Upper lobe of right lung (tissue), 1 donor: Measurements from ENCODE around the gene CARTPT. TPM values are rescaled to one million over a fixed set of nuclear protein-coding genes. Genes with fewer than 3 reads are reported as not detected.
A peak's percentile ranks its signal among the peaks of the same experiment; 100 is the strongest.

Source experiments
- ATAC-seq: fragments of 200-7000 bp; cut with Tn5 transposase; one replicate; pipeline ENCODE4 v1.9.1; 2020; ENCODE audit warnings: mild to moderate bottlenecking, moderate library complexity
- DNase-seq: peaks from one replicate; pipeline ENCODE4 v3.0.0-alpha.2; 2020
- H3K27ac ChIP-seq: fragments of 200-600 bp; one replicate; pipeline ENCODE4 v1.8.0; 2022
- H3K27me3 ChIP-seq: fragments of 200-600 bp; one replicate; pipeline ENCODE4 v1.8.0; 2022; ENCODE audit warnings: mild to moderate bottlenecking
- H3K36me3 ChIP-seq: fragments of 200-600 bp; one replicate; pipeline ENCODE4 v1.8.0; 2022
- H3K4me1 ChIP-seq: fragments of 200-600 bp; one replicate; pipeline ENCODE4 v1.8.0; 2022
- H3K4me3 ChIP-seq: fragments of 200-600 bp; one replicate; pipeline ENCODE4 v1.8.0; 2022; ENCODE audit warnings: mild to moderate bottlenecking
- H3K9me3 ChIP-seq: fragments of 200-600 bp; one replicate; pipeline ENCODE4 v1.8.0; 2022
- CTCF ChIP-seq: fragments of 200-600 bp; IDR thresholded peaks from one replicate; pipeline ENCODE4 v1.8.0; 2022; ENCODE audit warnings: antibody characterized with exemption
- intact Hi-C: fragments of 100-400 bp; cut with DNase I; formaldehyde crosslinking; loops from one replicate; pipeline ENCODE4 v1.11.0; 2022
- long read RNA-seq: library from polyadenylated mRNA; unstranded; transcript quantifications from one replicate; pipeline ENCODE4 v2.0.0, GENCODE V29; 2021
- total RNA-seq: library from RNA; stranded (reverse); fragmentation: NEBNext Ultra II Directional; extraction: Animal tissue kit (Norgen Biotek cat#: 25700); gene quantifications from one replicate; pipeline ENCODE4 v1.2.1, GENCODE V29; 2021
- donor health status: DM: no; HTN: yes; CAD: no; lungs with severe emphysema.

CARTPT gene
- total RNA-seq: not detected
- long read RNA-seq: 0 reads

- Histone ChIP-seq H3K27me3 (peaks cover 53% of the 10 kb centered on the region), H3K27ac (no peak within 1 kb of the TSS), H3K36me3 (no peaks in the 10 kb centered on the region), H3K4me1 (no peaks in the 10 kb centered on the region), H3K9me3 (no peaks in the 10 kb centered on the region), H3K4me3 (no peak within 1 kb of the TSS)
- intact Hi-C loops: no loop called here
- no peak for DNase-seq
- TF ChIP-seq CTCF: no peak
- peak; percentile 49 for ATAC-seq
These were observed at the start of gene CARTPT for GRCh38 chr5:71719063-71719964. Gene CARTPT, plus strand, starts transcription at chr5:71719275. Its CDS starts 19 bp downstream, at chr5:71719294.

GRCh38 chr5:71677977-71678376 is 41.1 kb upstream of the CARTPT start:
- no peak overlapping the region for H3K27ac ChIP-seq
- H3K9me3 ChIP-seq: no peaks in the 10 kb centered on the region
- DNase-seq: no peak
- no peaks in the 10 kb centered on the region for H3K4me1 ChIP-seq
- no peaks in the 10 kb centered on the region for H3K36me3 ChIP-seq
- no peak for TF ChIP-seq CTCF
- H3K4me3 ChIP-seq: no peak overlapping the region
- ATAC-seq: no peak
- H3K27me3 ChIP-seq: no peaks in the 10 kb centered on the region
- intact Hi-C loops: no loop called here

GRCh38 chr5:71679714-71680113 is 39.4 kb upstream of the CARTPT start:
- ATAC-seq: no peak
- intact Hi-C loops: no loop called here
- H3K36me3 ChIP-seq: no peaks in the 10 kb centered on the region

GRCh38 chr5:71680510-71680909 is 38.6 kb upstream of the CARTPT start:
- TF ChIP-seq CTCF: no peak
- ATAC-seq (no peak), DNase-seq (no peak)
- H3K4me3 ChIP-seq: no peak overlapping the region
- no peaks in the 10 kb centered on the region for H3K4me1 ChIP-seq
- no peaks in the 10 kb centered on the region for H3K9me3 ChIP-seq
- no peaks in the 10 kb centered on the region for H3K27me3 ChIP-seq
- H3K36me3 ChIP-seq: no peaks in the 10 kb centered on the region
- H3K27ac ChIP-seq: no peak overlapping the region
- intact Hi-C loops: no loop called here

More at GRCh38 chr5:71679714-71680113, 39.4 kb upstream of the CARTPT start:
- H3K9me3 ChIP-seq: no peaks in the 10 kb centered on the region
- H3K27me3 ChIP-seq: no peaks in the 10 kb centered on the region
- H3K4me1 ChIP-seq: no peaks in the 10 kb centered on the region
- no peak overlapping the region for H3K4me3 ChIP-seq
- no peak overlapping the region for H3K27ac ChIP-seq
- no peak for DNase-seq
- no peak for TF ChIP-seq CTCF

- Histone ChIP-seq H3K27me3 (no peaks in the 10 kb centered on the region), H3K9me3 (no peaks in the 10 kb centered on the region), H3K4me1 (no peaks in the 10 kb centered on the region), H3K4me3 (no peak overlapping the region), H3K27ac (no peak overlapping the region), H3K36me3 (no peaks in the 10 kb centered on the region)
- DNase-seq: no peak
- intact Hi-C loops: no loop called here
- ATAC-seq: no peak
- no peak for TF ChIP-seq CTCF
These were observed 37.8 kb upstream of the CARTPT start for GRCh38 chr5:71681296-71681695.
